Breast epithelium (tissue), 3 donors: Measurements from ENCODE around the gene ETS1.

Experiments
- CTCF ChIP-seq, 3 donors: fragments of 450-650 bp; IDR thresholded peaks; one replicate each; pipeline ENCODE4 v1.5.1; 2016 to 2017; ENCODE audit warnings: antibody characterized with exemption in 3 of 3, mild to moderate bottlenecking in 3 of 3, moderate library complexity in 3 of 3
- POLR2A ChIP-seq: fragments of 450-650 bp; IDR thresholded peaks from one replicate; pipeline ENCODE4 v1.6.1; 2016; ENCODE audit warnings: antibody characterized with exemption, mild to moderate bottlenecking, moderate library complexity

GRCh38 chr11:128468111-128468510 is 119.2 kb downstream of the ETS1 start:
- TF ChIP-seq CTCF (IDR thresholded peaks at IDR 0.05): no peak
- no peak for TF ChIP-seq POLR2A
